Neural cell (in vitro differentiated cells): ENCODE results near the gene DLK1. TPM values are rescaled to one million over a fixed set of nuclear protein-coding genes. Genes with fewer than 3 reads are reported as not detected.
A peak's percentile ranks its signal among the peaks of the same experiment; 100 is the strongest.

Source experiments
- H2AFZ ChIP-seq: fragments of 200-600, 300-800 bp; sonication (generic), shearing (Covaris generic); 2 replicates; pipeline ENCODE4 v1.6.0; 2014; ENCODE audit warnings: low read depth, mild to moderate bottlenecking, antibody characterized with exemption, low read length, moderate library complexity
- H3F3A ChIP-seq: fragments of 200-600 bp; shearing (Covaris generic); 2 replicates; pipeline ENCODE4 v1.6.1; 2016; ENCODE audit warnings: mild to moderate bottlenecking, moderate library complexity, mixed read lengths, antibody characterized with exemption, low read length; ENCODE audit not compliant: insufficient read depth, poor library complexity, severe bottlenecking
- H3K27ac ChIP-seq: fragments of 200-600, 300-800 bp; sonication (generic), shearing (Covaris generic); 2 replicates; pipeline ENCODE4 v1.5.1; 2014; ENCODE audit warnings: mild to moderate bottlenecking, low read length, moderate library complexity
- H3K27me3 ChIP-seq: fragments of 300-800, 200-600 bp; sonication (generic), shearing (Covaris generic); 2 replicates; pipeline ENCODE4 v1.6.0; 2014; ENCODE audit warnings: mild to moderate bottlenecking, low read depth, low read length, moderate library complexity; ENCODE audit not compliant: insufficient read depth
- H3K36me3 ChIP-seq: fragments of 300-800, 200-600 bp; sonication (generic), shearing (Covaris generic); 2 replicates; pipeline ENCODE4 v1.5.1; 2014; ENCODE audit warnings: mild to moderate bottlenecking, antibody characterized with exemption, low read length, moderate library complexity; ENCODE audit not compliant: insufficient read depth
- H3K4me2 ChIP-seq: fragments of 300-800, 200-600 bp; sonication (generic), shearing (Covaris generic); 2 replicates; pipeline ENCODE4 v1.6.0; 2014; ENCODE audit warnings: mild to moderate bottlenecking, low read length
- H3K4me3 ChIP-seq: fragments of 300-800, 200-600 bp; sonication (generic), shearing (Covaris generic); 2 replicates; pipeline ENCODE4 v1.5.1; 2014; ENCODE audit warnings: mild to moderate bottlenecking, low read length, moderate library complexity
- H3K79me2 ChIP-seq: fragments of 200-600 bp; shearing (Covaris generic); replicated peaks from 2 replicates; pipeline ENCODE4 v1.6.0; 2014; ENCODE audit warnings: mild to moderate bottlenecking, low read length, moderate library complexity; ENCODE audit not compliant: insufficient read depth
- H3K9ac ChIP-seq: fragments of 300-800, 200-600 bp; sonication (generic), shearing (Covaris generic); 2 replicates; pipeline ENCODE4 v1.6.1; 2016; ENCODE audit warnings: mild to moderate bottlenecking, low read length, mixed read lengths
- H3K9me2 ChIP-seq: fragments of 200-600 bp; shearing (Covaris generic); 2 replicates; pipeline ENCODE4 v1.6.1; 2016; ENCODE audit warnings: mild to moderate bottlenecking, low read length, mixed read lengths; ENCODE audit not compliant: insufficient read depth
- H3K9me3 ChIP-seq: fragments of 200-600, 300-800 bp; sonication (generic), shearing (Covaris generic); 2 replicates; pipeline ENCODE4 v1.6.1; 2016; ENCODE audit warnings: mild to moderate bottlenecking, mixed run types, low read length, moderate library complexity, mixed read lengths
- H4K20me1 ChIP-seq: fragments of 200-600 bp; shearing (Covaris generic); 2 replicates; pipeline ENCODE4 v1.6.1; 2016; ENCODE audit warnings: mild to moderate bottlenecking, mixed run types; ENCODE audit not compliant: insufficient read depth
- EP300 ChIP-seq: fragments of 450-650 bp; conservative IDR thresholded peaks from 2 replicates; pipeline ENCODE4 v1.6.1; 2014; ENCODE audit warnings: antibody characterized with exemption, mild to moderate bottlenecking, moderate library complexity; ENCODE audit not compliant: poor library complexity, severe bottlenecking
- EZH2 ChIP-seq: fragments of 200-600, 300-800 bp; shearing (Covaris generic), sonication (generic); IDR thresholded peaks from 2 replicates; pipeline ENCODE4 v1.6.1; 2014; ENCODE audit warnings: antibody characterized with exemption, low read length, borderline replicate concordance, mild to moderate bottlenecking; ENCODE audit not compliant: insufficient read depth, poor library complexity, severe bottlenecking
- MXI1 ChIP-seq: fragments of 450-650 bp; conservative IDR thresholded peaks from 2 replicates; pipeline ENCODE4 v1.6.1; 2014; ENCODE audit warnings: antibody characterized with exemption, mild to moderate bottlenecking; ENCODE audit not compliant: poor library complexity, severe bottlenecking
- POLR2AphosphoS5 ChIP-seq: IDR thresholded peaks from 2 replicates; pipeline ENCODE4 v1.6.1; 2012
- RAD21 ChIP-seq: fragments of 450-650 bp; conservative IDR thresholded peaks from 2 replicates; pipeline ENCODE4 v1.6.1; 2014; ENCODE audit warnings: antibody characterized with exemption, mild to moderate bottlenecking, moderate library complexity
- SMC3 ChIP-seq: fragments of 450-650 bp; conservative IDR thresholded peaks from 2 replicates; pipeline ENCODE4 v1.6.1; 2014; ENCODE audit warnings: antibody characterized with exemption, mild to moderate bottlenecking, moderate library complexity; ENCODE audit not compliant: poor library complexity
- TAF1 ChIP-seq: IDR thresholded peaks from 2 replicates; pipeline ENCODE4 v1.6.1; 2012; ENCODE audit warnings: low read depth
- polyA plus RNA-seq: library from polyadenylated mRNA; depleted of rRNA; stranded (reverse); fragments of >200 nt; gene quantifications from 2 replicates; pipeline ENCODE4 v1.2.3, GENCODE V29; 2014
- TF ChIP-seq, protein P1 (sequence below): fragments of 450-650 bp; IDR thresholded peaks from 2 replicates; pipeline ENCODE4 v1.5.1; 2014; ENCODE audit warnings: antibody characterized with exemption, mild to moderate bottlenecking, moderate library complexity; ENCODE audit not compliant: poor library complexity, severe bottlenecking
- TF ChIP-seq, protein P2 (sequence below): IDR thresholded peaks from 2 replicates; pipeline ENCODE4 v1.6.1; 2012; ENCODE audit warnings: borderline replicate concordance

DLK1 gene
- polyA plus RNA-seq, 1 donor from 2014 or later: 6.8 TPM

DNA sequence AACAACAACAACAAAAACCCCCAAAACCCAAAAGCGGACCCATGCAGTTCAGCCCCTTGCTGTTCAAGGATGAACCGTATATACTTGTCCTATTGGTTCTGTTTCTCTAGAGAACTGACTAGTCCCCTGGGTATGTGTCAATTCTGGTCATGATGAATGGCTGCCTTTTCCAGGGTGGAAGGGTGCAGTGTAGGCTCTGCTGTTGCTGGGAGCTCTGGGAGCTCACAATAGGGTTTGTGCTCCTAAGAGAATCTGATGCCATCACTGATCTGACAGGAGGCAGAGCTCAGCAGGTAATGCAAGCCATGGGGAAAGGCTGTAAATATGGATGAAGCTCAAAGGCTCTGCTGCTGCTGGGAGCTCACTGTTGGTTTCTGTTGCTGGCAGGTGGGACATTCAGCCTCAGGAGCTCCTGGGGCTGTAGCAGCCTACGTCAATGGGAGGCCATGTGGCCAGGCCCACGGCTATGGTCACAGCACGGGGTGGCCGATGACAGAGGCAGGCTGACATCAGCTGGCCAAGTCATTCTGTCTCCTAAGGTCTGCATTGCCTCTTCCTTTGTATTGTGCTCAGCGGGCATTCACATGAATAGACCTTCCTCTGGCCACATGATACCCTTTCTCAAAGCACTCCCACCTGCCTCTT lies 37.9 kb downstream of the DLK1 start:
- Histone ChIP-seq H4K20me1 (no peaks in the 10 kb centered on the region), H3K36me3 (no peaks in the 10 kb centered on the region), H3K9me3 (no peaks in the 10 kb centered on the region), H2AFZ (no peak overlapping the region), H3K9me2 (no peaks in the 10 kb centered on the region), H3F3A (no peaks in the 10 kb centered on the region), H3K9ac (no peak overlapping the region), H3K27ac (peak overlapping the region; percentile 54), H3K27me3 (no peaks in the 10 kb centered on the region), H3K4me2 (no peak overlapping the region), H3K4me3 (no peak overlapping the region), H3K79me2 (no peaks in the 10 kb centered on the region)
- TF ChIP-seq EP300: no peak
- no peak for TF ChIP-seq TAF1
- no peak for TF ChIP-seq MXI1
- no peak for TF ChIP-seq RAD21
- no peak for TF ChIP-seq SMC3
- TF ChIP-seq EZH2: no peak
- TF ChIP-seq, protein P1, sequence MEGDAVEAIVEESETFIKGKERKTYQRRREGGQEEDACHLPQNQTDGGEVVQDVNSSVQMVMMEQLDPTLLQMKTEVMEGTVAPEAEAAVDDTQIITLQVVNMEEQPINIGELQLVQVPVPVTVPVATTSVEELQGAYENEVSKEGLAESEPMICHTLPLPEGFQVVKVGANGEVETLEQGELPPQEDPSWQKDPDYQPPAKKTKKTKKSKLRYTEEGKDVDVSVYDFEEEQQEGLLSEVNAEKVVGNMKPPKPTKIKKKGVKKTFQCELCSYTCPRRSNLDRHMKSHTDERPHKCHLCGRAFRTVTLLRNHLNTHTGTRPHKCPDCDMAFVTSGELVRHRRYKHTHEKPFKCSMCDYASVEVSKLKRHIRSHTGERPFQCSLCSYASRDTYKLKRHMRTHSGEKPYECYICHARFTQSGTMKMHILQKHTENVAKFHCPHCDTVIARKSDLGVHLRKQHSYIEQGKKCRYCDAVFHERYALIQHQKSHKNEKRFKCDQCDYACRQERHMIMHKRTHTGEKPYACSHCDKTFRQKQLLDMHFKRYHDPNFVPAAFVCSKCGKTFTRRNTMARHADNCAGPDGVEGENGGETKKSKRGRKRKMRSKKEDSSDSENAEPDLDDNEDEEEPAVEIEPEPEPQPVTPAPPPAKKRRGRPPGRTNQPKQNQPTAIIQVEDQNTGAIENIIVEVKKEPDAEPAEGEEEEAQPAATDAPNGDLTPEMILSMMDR: no peak
- TF ChIP-seq, protein P2, sequence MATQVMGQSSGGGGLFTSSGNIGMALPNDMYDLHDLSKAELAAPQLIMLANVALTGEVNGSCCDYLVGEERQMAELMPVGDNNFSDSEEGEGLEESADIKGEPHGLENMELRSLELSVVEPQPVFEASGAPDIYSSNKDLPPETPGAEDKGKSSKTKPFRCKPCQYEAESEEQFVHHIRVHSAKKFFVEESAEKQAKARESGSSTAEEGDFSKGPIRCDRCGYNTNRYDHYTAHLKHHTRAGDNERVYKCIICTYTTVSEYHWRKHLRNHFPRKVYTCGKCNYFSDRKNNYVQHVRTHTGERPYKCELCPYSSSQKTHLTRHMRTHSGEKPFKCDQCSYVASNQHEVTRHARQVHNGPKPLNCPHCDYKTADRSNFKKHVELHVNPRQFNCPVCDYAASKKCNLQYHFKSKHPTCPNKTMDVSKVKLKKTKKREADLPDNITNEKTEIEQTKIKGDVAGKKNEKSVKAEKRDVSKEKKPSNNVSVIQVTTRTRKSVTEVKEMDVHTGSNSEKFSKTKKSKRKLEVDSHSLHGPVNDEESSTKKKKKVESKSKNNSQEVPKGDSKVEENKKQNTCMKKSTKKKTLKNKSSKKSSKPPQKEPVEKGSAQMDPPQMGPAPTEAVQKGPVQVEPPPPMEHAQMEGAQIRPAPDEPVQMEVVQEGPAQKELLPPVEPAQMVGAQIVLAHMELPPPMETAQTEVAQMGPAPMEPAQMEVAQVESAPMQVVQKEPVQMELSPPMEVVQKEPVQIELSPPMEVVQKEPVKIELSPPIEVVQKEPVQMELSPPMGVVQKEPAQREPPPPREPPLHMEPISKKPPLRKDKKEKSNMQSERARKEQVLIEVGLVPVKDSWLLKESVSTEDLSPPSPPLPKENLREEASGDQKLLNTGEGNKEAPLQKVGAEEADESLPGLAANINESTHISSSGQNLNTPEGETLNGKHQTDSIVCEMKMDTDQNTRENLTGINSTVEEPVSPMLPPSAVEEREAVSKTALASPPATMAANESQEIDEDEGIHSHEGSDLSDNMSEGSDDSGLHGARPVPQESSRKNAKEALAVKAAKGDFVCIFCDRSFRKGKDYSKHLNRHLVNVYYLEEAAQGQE: no peak
- no peak for TF ChIP-seq POLR2AphosphoS5

DNA sequence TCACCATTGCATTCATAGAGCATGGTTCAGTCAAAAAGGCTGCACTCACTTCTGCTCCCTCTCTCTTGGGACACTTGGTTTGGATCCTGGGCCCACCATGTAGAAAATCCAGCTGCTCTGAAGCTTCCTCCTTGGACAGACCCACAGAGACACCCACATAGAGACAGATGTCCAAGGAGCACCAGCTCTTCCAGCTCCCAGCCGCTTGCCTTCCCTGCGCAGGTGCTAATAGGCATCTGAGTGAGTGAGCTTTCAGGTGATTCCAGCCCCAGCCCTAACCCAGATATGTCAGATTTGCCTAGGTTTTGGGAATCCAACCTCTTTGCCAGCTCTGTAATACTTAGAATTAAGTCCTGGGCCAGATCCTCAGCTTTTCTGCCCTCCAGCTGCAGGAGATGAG lies 38.6 kb downstream of the DLK1 start:
- Histone ChIP-seq H3K4me2 (no peak overlapping the region), H2AFZ (no peak overlapping the region), H3K27me3 (no peaks in the 10 kb centered on the region), H3K79me2 (no peaks in the 10 kb centered on the region), H3K4me3 (no peak overlapping the region), H3K36me3 (no peaks in the 10 kb centered on the region), H3K9me3 (no peaks in the 10 kb centered on the region), H3K27ac (peak overlapping the region; percentile 54), H3K9ac (no peak overlapping the region), H4K20me1 (no peaks in the 10 kb centered on the region), H3F3A (no peaks in the 10 kb centered on the region), H3K9me2 (no peaks in the 10 kb centered on the region)
- TF ChIP-seq EZH2: no peak
- TF ChIP-seq, protein P1: no peak
- TF ChIP-seq RAD21: no peak
- no peak for TF ChIP-seq SMC3
- TF ChIP-seq POLR2AphosphoS5: no peak
- no peak for TF ChIP-seq MXI1
- TF ChIP-seq EP300: no peak
- TF ChIP-seq, protein P2: no peak
- no peak for TF ChIP-seq TAF1
